Neural progenitor cell (in vitro differentiated cells): ENCODE measurements around the gene HINFP. TPM values are rescaled to one million over a fixed set of nuclear protein-coding genes. Genes with fewer than 3 reads are reported as not detected.

Experiments used
- DNase-seq: peaks from one replicate; pipeline ENCODE4 v3.0.0-alpha.2; 2016; ENCODE audit warnings: low spot score
- H2AFZ ChIP-seq: fragments of 200-600 bp; sonication (generic); replicated peaks from 2 replicates; pipeline ENCODE4 v1.6.1; 2016; ENCODE audit warnings: antibody characterized with exemption
- H3F3A ChIP-seq: fragments of 200-600 bp; sonication (generic); 2 replicates; pipeline ENCODE4 v1.6.1; 2016; ENCODE audit warnings: antibody characterized with exemption, low read depth
- H3K27ac ChIP-seq: fragments of 200-600 bp; sonication (generic); 2 replicates; pipeline ENCODE4 v1.5.1; 2016; ENCODE audit warnings: mild to moderate bottlenecking
- H3K27me3 ChIP-seq: fragments of 200-600 bp; sonication (generic); 2 replicates; pipeline ENCODE4 v1.6.1; 2016; ENCODE audit warnings: mild to moderate bottlenecking, moderate library complexity
- H3K36me3 ChIP-seq: fragments of 200-600 bp; sonication (generic); 2 replicates; pipeline ENCODE4 v1.5.1; 2016
- H3K4me1 ChIP-seq: fragments of 200-600 bp; sonication (generic); 2 replicates; pipeline ENCODE4 v1.6.1; 2016; ENCODE audit warnings: mixed run types
- H3K4me2 ChIP-seq: fragments of 200-600 bp; sonication (generic); 2 replicates; pipeline ENCODE4 v1.6.1; 2016
- H3K4me3 ChIP-seq: fragments of 200-600 bp; sonication (generic); 2 replicates; pipeline ENCODE4 v1.5.1; 2016
- H3K79me2 ChIP-seq: fragments of 200-600 bp; sonication (generic); 2 replicates; pipeline ENCODE4 v1.6.1; 2016; ENCODE audit warnings: low read depth
- H3K9ac ChIP-seq: fragments of 200-600 bp; sonication (generic); 2 replicates; pipeline ENCODE4 v1.6.1; 2016
- H3K9me3 ChIP-seq: fragments of 200-600 bp; sonication (generic); 2 replicates; pipeline ENCODE4 v1.5.1; 2016; ENCODE audit warnings: low read depth
- H4K20me1 ChIP-seq: fragments of 200-600 bp; sonication (generic); 2 replicates; pipeline ENCODE4 v1.6.1; 2016; ENCODE audit warnings: low read depth
- H3K27ac Mint-ChIP-seq: 3 replicates; pipeline ENCODE4 v1.8.0; 2021; ENCODE audit warnings: mixed read lengths
- H3K27me3 Mint-ChIP-seq: 2 replicates; pipeline ENCODE4 v1.8.0; 2022; ENCODE audit warnings: low read depth, mild to moderate bottlenecking, inconsistent platforms, moderate library complexity, mixed read lengths; ENCODE audit not compliant: insufficient read depth
- H3K36me3 Mint-ChIP-seq: 3 replicates; pipeline ENCODE4 v1.8.0; 2021; ENCODE audit warnings: mixed read lengths
- H3K4me1 Mint-ChIP-seq: 3 replicates; pipeline ENCODE4 v1.8.0; 2021; ENCODE audit warnings: mixed read lengths
- H3K4me3 Mint-ChIP-seq: 3 replicates; pipeline ENCODE4 v1.8.0; 2021; ENCODE audit warnings: mild to moderate bottlenecking, moderate library complexity, mixed read lengths
- H3K9me3 Mint-ChIP-seq: 3 replicates; pipeline ENCODE4 v1.8.0; 2020; ENCODE audit warnings: mixed read lengths
- EZH2 ChIP-seq: fragments of 200-600 bp; sonication (generic); IDR thresholded peaks from 2 replicates; pipeline ENCODE4 v1.6.1; 2017; ENCODE audit warnings: antibody characterized with exemption, mild to moderate bottlenecking, moderate library complexity
- EZH2phosphoT487 ChIP-seq: fragments of 200-600 bp; sonication (generic); IDR thresholded peaks from 2 replicates; pipeline ENCODE4 v1.6.1; 2017; ENCODE audit warnings: antibody characterized with exemption
- total RNA-seq: library from RNA; depleted of rRNA; stranded (reverse); fragments of >200 nt; gene quantifications from 2 replicates; pipeline ENCODE4 v1.2.3, GENCODE V29; 2015; ENCODE audit warnings: low replicate concordance
- TF ChIP-seq, protein P1 (sequence below): fragments of 200-600 bp; sonication (generic); IDR thresholded peaks from 2 replicates; pipeline ENCODE4 v1.5.1; 2017; ENCODE audit warnings: antibody characterized with exemption, mild to moderate bottlenecking

HINFP gene
- total RNA-seq, 1 donor from 2014 or later, result 32.5 TPM

- Histone ChIP-seq H3K4me1 (no peaks in the 10 kb centered on the region), H3K4me2 (no peak overlapping the region), H4K20me1 (no peaks in the 10 kb centered on the region), H2AFZ (no peak overlapping the region), H3K4me3 (no peak overlapping the region), H3K27me3 (peaks cover 15% of the 10 kb centered on the region), H3K36me3 (no peaks in the 10 kb centered on the region), H3K79me2 (no peaks in the 10 kb centered on the region), H3F3A (peaks cover 6% of the 10 kb centered on the region), H3K9ac (no peak overlapping the region), H3K9me3 (no peaks in the 10 kb centered on the region), H3K27ac (no peak overlapping the region)
- DNase-seq, result peak; percentile 40
- Mint-ChIP-seq H3K4me3 (no peak overlapping the region), H3K4me1 (peaks cover 3% of the 10 kb centered on the region), H3K27me3 (peaks cover 21% of the 10 kb centered on the region), H3K27ac (no peak overlapping the region), H3K36me3 (no peaks in the 10 kb centered on the region), H3K9me3 (no peaks in the 10 kb centered on the region)
- TF ChIP-seq, protein P1, sequence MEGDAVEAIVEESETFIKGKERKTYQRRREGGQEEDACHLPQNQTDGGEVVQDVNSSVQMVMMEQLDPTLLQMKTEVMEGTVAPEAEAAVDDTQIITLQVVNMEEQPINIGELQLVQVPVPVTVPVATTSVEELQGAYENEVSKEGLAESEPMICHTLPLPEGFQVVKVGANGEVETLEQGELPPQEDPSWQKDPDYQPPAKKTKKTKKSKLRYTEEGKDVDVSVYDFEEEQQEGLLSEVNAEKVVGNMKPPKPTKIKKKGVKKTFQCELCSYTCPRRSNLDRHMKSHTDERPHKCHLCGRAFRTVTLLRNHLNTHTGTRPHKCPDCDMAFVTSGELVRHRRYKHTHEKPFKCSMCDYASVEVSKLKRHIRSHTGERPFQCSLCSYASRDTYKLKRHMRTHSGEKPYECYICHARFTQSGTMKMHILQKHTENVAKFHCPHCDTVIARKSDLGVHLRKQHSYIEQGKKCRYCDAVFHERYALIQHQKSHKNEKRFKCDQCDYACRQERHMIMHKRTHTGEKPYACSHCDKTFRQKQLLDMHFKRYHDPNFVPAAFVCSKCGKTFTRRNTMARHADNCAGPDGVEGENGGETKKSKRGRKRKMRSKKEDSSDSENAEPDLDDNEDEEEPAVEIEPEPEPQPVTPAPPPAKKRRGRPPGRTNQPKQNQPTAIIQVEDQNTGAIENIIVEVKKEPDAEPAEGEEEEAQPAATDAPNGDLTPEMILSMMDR, result peak; percentile 39
- no peak for TF ChIP-seq EZH2
These were observed 34.5 kb downstream of the HINFP start for GRCh38 chr11:119155733-119156492.

- DNase-seq, result no peak
- H3K27ac ChIP-seq, result no peak overlapping the region
- no peak overlapping the region for H3K9ac ChIP-seq
- H3K4me1 ChIP-seq, result no peaks in the 10 kb centered on the region
- Mint-ChIP-seq H3K36me3 (no peaks in the 10 kb centered on the region), H3K9me3 (no peaks in the 10 kb centered on the region), H3K27me3 (peaks cover 22% of the 10 kb centered on the region), H3K27ac (no peak overlapping the region), H3K4me3 (no peak overlapping the region), H3K4me1 (peaks cover 3% of the 10 kb centered on the region)
- no peak overlapping the region for H3K4me2 ChIP-seq
- no peak overlapping the region for H2AFZ ChIP-seq
- TF ChIP-seq, protein P1, result no peak
- TF ChIP-seq EZH2phosphoT487, result no peak
- H3K79me2 ChIP-seq, result no peaks in the 10 kb centered on the region
- no peaks in the 10 kb centered on the region for H4K20me1 ChIP-seq
- no peaks in the 10 kb centered on the region for H3K36me3 ChIP-seq
- no peaks in the 10 kb centered on the region for H3K9me3 ChIP-seq
- H3K27me3 ChIP-seq, result peaks cover 9% of the 10 kb centered on the region
- H3F3A ChIP-seq, result peaks cover under 1% of the 10 kb centered on the region
- H3K4me3 ChIP-seq, result no peak overlapping the region
These were observed 35.1 kb downstream of the HINFP start for GRCh38 chr11:119156496-119156895.

- no peak overlapping the region for H3K4me3 ChIP-seq
- no peak overlapping the region for H3K27ac Mint-ChIP-seq
- no peak overlapping the region for H3K4me2 ChIP-seq
- H3K27me3 ChIP-seq, result peaks cover 3% of the 10 kb centered on the region
- H3K4me3 Mint-ChIP-seq, result no peak overlapping the region
- no peak overlapping the region for H2AFZ ChIP-seq
- no peaks in the 10 kb centered on the region for H3K9me3 Mint-ChIP-seq
- no peak overlapping the region for H3K9ac ChIP-seq
- no peaks in the 10 kb centered on the region for H3K9me3 ChIP-seq
- DNase-seq, result no peak
- no peaks in the 10 kb centered on the region for H3K79me2 ChIP-seq
- no peaks in the 10 kb centered on the region for H3K36me3 ChIP-seq
- no peaks in the 10 kb centered on the region for H4K20me1 ChIP-seq
- no peaks in the 10 kb centered on the region for H3K4me1 ChIP-seq
- H3K27ac ChIP-seq, result no peak overlapping the region
- no peaks in the 10 kb centered on the region for H3F3A ChIP-seq
- no peak for TF ChIP-seq EZH2phosphoT487
- H3K27me3 Mint-ChIP-seq, result peaks cover 18% of the 10 kb centered on the region
- H3K36me3 Mint-ChIP-seq, result no peaks in the 10 kb centered on the region
- peaks cover 3% of the 10 kb centered on the region for H3K4me1 Mint-ChIP-seq
These were observed 35.7 kb downstream of the HINFP start for GRCh38 chr11:119157063-119157462.

- H3K9me3 ChIP-seq, result no peaks in the 10 kb centered on the region
- H3K27ac ChIP-seq, result no peak overlapping the region
- TF ChIP-seq EZH2 (no peak), EZH2phosphoT487 (no peak)
- TF ChIP-seq, protein P1, result no peak
- H3K9ac ChIP-seq, result no peak overlapping the region
- Mint-ChIP-seq H3K36me3 (no peaks in the 10 kb centered on the region), H3K4me3 (no peak overlapping the region), H3K27me3 (peaks cover 14% of the 10 kb centered on the region), H3K4me1 (no peaks in the 10 kb centered on the region), H3K9me3 (no peaks in the 10 kb centered on the region), H3K27ac (no peak overlapping the region)
- no peaks in the 10 kb centered on the region for H4K20me1 ChIP-seq
- DNase-seq, result no peak
- H3K4me1 ChIP-seq, result no peaks in the 10 kb centered on the region
- no peaks in the 10 kb centered on the region for H3K79me2 ChIP-seq
- H3K4me2 ChIP-seq, result no peak overlapping the region
- H3K27me3 ChIP-seq, result no peaks in the 10 kb centered on the region
- no peak overlapping the region for H3K4me3 ChIP-seq
- no peak overlapping the region for H2AFZ ChIP-seq
- no peaks in the 10 kb centered on the region for H3F3A ChIP-seq
- H3K36me3 ChIP-seq, result no peaks in the 10 kb centered on the region
These were observed 37.1 kb downstream of the HINFP start for GRCh38 chr11:119158467-119158866.
